Fibroblast of skin of abdomen (primary cell): Measurements from ENCODE around the gene BTBD19.
"Not testable (repeated sequence)": the region's sequence is repeated elsewhere in the genome, so short reads cannot be mapped to it uniquely, and the experiment has no call there.

Experiments used
- DNase-seq: peaks from one replicate; pipeline ENCODE4 v3.0.0-alpha.2; 2013

BTBD19 gene

DNA sequence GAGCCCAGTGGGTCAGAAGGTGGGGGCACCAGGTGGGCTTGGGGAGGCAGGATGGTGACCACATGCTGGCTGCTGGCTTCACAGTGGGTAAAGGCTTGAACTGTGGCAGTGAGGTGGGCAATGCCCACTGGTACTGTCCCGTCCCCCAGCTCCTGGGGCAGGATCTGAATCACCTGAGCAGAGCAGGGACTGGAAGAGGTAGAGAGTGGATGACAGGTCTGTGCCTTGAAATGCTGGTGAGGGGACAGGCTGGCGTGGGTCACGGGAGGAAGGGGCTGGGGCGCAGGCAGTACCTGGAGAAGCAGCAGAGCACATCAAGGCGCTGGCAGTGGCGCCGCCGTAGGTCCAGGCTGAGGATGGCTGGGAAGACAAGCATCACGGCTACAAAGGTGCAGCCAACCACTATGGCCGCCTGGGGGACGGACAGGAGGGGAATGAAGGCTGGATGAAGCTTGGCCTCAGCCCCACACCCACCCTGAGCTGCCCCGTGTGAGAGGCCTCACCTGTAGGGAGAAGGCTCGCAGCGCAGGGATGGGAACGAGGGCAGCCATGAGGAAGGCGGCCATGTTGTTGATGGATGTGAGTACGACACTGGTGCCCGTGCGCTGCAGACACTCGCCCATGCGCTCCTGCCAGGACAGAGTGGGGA, 19.8 kb downstream of the BTBD19 start:
- no peak for DNase-seq

GRCh38 chr1:44828841-44829440, 20.6 kb downstream of the BTBD19 start:
- DNase-seq: no peak

GRCh38 chr1:44829506-44830384, 21.4 kb downstream of the BTBD19 start:
- no peak for DNase-seq

- no peak for DNase-seq
Measured at GRCh38 chr1:44830900-44831304, 22.6 kb downstream of the BTBD19 start.

GRCh38 chr1:44831516-44831915, 23.2 kb downstream of the BTBD19 start:
- DNase-seq: no peak

GRCh38 chr1:44832056-44832705, 23.9 kb downstream of the BTBD19 start:
- no peak for DNase-seq

GRCh38 chr1:44834328-44834727, 26.0 kb downstream of the BTBD19 start:
- no peak for DNase-seq

DNA sequence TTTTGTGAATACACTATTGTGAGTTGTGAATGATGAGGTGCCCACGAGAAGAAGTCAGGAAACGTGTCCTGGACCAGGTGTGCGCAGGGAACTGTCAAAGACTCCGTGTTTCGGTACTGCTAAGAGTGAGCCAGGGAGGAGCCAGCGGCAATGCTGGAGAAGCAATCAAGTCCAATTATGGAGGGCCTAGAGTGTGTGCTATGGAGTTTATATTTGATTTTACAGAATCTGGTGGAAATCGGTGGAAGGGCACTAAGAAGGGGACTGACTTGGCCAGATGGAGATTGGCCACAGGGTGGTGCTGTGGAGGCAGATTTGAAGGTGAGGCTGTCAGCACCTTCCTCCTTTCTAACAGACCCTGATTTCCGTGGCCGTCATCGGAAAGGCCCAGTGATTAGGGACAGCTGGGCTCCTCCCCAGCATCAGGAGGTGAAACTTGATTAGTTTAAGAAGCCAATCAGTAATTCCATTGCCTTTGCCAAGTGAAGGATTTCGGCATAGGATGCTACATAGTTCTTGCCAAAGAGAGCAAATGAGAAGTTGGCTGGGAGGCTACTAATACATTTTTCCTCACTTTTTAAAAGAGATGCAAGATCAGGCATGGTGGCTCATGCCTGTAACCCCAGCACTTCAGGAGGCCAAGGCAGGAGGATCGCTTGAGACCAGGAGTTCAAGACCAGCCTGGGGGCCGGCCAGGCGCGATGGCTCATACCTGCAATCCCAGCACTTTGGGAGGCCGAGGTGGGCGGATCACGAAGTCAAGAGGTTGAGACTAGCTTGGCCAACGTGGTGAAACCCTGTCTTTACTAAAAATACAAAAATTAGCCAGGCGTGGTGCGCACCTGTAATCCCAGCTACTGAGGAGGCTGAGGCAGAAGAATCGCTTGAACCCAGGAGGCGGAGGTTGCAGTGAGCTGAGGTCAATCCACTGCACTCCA, 27.7 kb downstream of the BTBD19 start:
- DNase-seq: peak; percentile 71

GRCh38 chr1:44838294-44838693, 30.0 kb downstream of the BTBD19 start:
- DNase-seq: not testable (repeated sequence)

GRCh38 chr1:44839576-44839975, 31.3 kb downstream of the BTBD19 start:
- DNase-seq: peak; percentile 39

DNA sequence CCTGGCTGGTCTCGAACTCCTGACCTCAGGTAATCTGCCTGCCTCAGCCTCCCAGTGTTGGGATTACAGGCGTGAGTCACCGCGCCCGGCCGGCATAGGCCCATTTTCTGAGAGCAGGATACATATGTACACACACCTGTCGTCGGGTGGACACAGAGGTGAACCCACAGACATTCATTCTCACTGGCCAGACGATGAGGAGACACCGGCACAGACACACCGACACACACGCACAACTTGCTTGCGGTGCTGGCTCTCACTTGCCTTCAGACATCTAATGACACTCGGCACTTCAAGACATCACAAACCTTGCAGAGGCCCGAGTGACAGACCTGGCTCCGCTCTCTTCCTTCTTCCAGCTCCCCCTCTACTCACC, 34.2 kb downstream of the BTBD19 start:
- DNase-seq: no peak

GRCh38 chr1:44842862-44843655, 34.7 kb downstream of the BTBD19 start, which contains the start of gene PTCH2:
Gene PTCH2 (minus strand): TSS chr1:44843253. CDS start chr1:44842932, 321 bp downstream.
- DNase-seq: peak; percentile 77

GRCh38 chr1:44846985-44847384, 38.7 kb downstream of the BTBD19 start:
- DNase-seq: no peak

GRCh38 chr1:44847845-44848244, 39.5 kb downstream of the BTBD19 start:
- no peak for DNase-seq

DNA sequence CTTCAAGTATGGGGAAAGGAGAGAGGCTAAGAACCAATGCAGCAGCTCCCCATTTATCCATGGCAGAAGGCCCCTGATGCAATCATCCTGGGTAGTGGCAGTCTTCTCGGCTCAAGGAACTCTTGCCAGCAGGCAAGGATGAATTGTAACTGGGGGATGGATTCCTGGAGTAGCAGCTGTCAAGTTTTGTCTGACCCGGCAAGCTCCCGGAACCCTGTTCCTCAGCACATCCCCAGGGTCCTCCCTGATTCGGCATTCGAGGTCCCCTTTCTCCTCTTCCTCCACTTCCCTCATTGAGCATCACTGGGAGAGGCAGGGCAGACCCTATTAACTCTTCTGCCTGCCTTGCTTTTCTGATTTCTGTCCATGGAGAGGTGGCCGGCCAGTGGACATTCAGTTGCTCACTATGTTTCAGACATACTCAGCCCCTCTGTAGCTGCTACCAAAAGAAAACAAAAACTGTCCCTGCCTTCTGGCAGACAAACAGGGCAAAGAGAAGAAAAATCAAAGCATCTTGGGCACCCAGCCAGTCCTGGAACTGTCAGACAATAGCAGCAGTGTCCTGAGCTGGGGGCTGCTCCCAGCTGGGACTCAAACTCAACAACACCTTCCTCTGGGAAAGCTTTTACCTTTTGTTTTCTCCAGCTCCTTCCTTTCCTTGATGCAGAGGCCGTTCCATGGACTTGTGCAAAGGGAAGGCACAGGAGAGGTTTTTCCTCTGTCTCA, 40.3 kb downstream of the BTBD19 start:
- no peak for DNase-seq

DNA sequence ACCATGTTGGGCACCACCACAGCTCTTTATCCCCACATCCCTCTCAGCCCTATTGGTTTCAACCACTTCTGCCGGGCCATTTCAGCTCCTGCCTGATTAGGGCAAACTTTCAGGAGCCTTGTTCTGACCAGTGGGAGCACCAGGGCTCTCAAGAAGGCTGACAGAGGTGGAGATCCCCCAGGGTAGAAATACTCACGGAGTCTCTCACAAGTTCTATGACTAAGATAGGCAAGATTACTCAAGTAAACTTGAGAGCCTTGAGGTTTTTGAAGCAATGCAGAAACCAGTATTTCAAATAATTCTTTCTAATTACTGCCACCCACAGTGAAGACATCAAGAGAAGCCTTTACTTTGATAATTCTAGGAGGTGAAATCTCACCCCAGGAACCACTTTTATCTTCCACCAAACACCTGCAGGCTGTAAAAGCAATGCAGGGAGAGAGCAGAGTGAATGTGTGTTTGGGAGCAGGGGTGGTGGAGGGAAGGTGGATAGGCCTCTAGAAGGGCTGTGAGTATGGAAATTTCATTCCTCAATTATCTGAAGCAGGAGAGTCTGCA, 41.3 kb downstream of the BTBD19 start:
- no peak for DNase-seq

GRCh38 chr1:44851308-44851707, 43.0 kb downstream of the BTBD19 start:
- DNase-seq: no peak

GRCh38 chr1:44853201-44853600, 44.9 kb downstream of the BTBD19 start:
- no peak for DNase-seq

GRCh38 chr1:44854970-44855369, 46.6 kb downstream of the BTBD19 start:
- DNase-seq: no peak

GRCh38 chr1:44855742-44856141, 47.4 kb downstream of the BTBD19 start:
- no peak for DNase-seq
